ENCODE results near the gene AGPAT1. TPM values are rescaled to one million over a fixed set of nuclear protein-coding genes. Genes with fewer than 3 reads are reported as not detected.

The AGPAT1 gene
- total and polyA plus RNA-seq, 2 of the 8 experiments (the other 6 are each of a cell fraction or from before 2014, with no cell fraction given), result 96.0 to 222 TPM

- POLR2A ChIA-PET (ENCODE audit: partially characterized antibody), result interaction anchor here (0.8 to 6.8 kb wide), 11 partner anchors 10 to 55 kb away, joined by 3 to 49 read pairs (median 6); partner anchors contain the start of genes AGPAT1, ATF6B, PRRT1 and TNXB
- Histone ChIP-seq H3K79me1 (ENCODE audit: low read depth, low read length) (no peaks in the 10 kb centered on the region), H3K23ac (ENCODE audit: insufficient read length) (no peak within 1 kb of the TSS), H3K4me2 (ENCODE audit: insufficient read depth in 1 of 2, low read depth in 2 of 2, low read length in 2 of 2) (no peak within 1 kb of the TSS), H4K20me1 (replicated peaks in 1 of 2; ENCODE audit: control insufficient read depth in 1 of 2, insufficient read depth in 2 of 2, low read length in 2 of 2) (peaks cover 4 to 5% of the 10 kb centered on the region in 2 experiments), H2AK5ac (ENCODE audit: low read depth, low read length) (no peak within 1 kb of the TSS), H3K27ac (ENCODE audit: low read depth, low read length) (no peak within 1 kb of the TSS), H4K8ac (ENCODE audit: extremely low read depth, insufficient read depth, low read length) (no peak within 1 kb of the TSS), H3K14ac (ENCODE audit: insufficient read length) (no peak within 1 kb of the TSS), H2BK5ac (ENCODE audit: low read depth, low read length) (no peak within 1 kb of the TSS), H3K4ac (replicated peaks; ENCODE audit: insufficient read length, low read depth, low read length) (peak within 1 kb of the TSS; percentile 53), H3K36me3 (ENCODE audit: control insufficient read depth in 2 of 4, insufficient read depth in 4 of 4, low read length in 3 of 4) (peaks cover 2 to 21% (median 14%) of the 10 kb centered on the region in 4 experiments; a peak in 7 of 8 replicates), H4K5ac (ENCODE audit: insufficient read length, low read depth, low read length) (no peak within 1 kb of the TSS), H3K79me2 (ENCODE audit: control insufficient read depth in 1 of 2, insufficient read depth in 2 of 2, low read length in 2 of 2) (no peaks in the 10 kb centered on the region), H4K91ac (replicated peaks; ENCODE audit: insufficient read length, low read length) (no peak within 1 kb of the TSS), H2BK12ac (ENCODE audit: low read depth, low read length) (no peak within 1 kb of the TSS), H3K18ac (ENCODE audit: extremely low read depth, low read length) (no peak within 1 kb of the TSS), H2BK20ac (ENCODE audit: low read length) (no peak within 1 kb of the TSS), H3K4me3 (ENCODE audit: extremely low read depth in 1 of 4, insufficient read depth in 2 of 4, low read depth in 3 of 4, low read length in 4 of 4) (no peak within 1 kb of the TSS), H3K4me1 (replicated peaks in 1 of 4; ENCODE audit: control insufficient read depth in 3 of 4, insufficient read depth in 4 of 4, low read length in 3 of 4) (peaks cover 0 to 5% (median 2%) of the 10 kb centered on the region in 4 experiments; a peak in 3 of 7 replicates), H3K27me3 (replicated peaks in 1 of 4; ENCODE audit: control insufficient read depth in 3 of 4, extremely low read depth in 1 of 4, insufficient read depth in 3 of 4, low read length in 3 of 4) (no peaks in the 10 kb centered on the region), H2BK120ac (replicated peaks; ENCODE audit: low read depth, low read length) (no peak within 1 kb of the TSS), H2AFZ (ENCODE audit: low read length) (no peak within 1 kb of the TSS), H3K9me3 (ENCODE audit: insufficient read depth in 2 of 2, low read depth in 1 of 2, low read length in 1 of 2) (no peaks in the 10 kb centered on the region), H2BK15ac (ENCODE audit: low read length) (no peak within 1 kb of the TSS), H3K56ac (replicated peaks; ENCODE audit: insufficient read length, low read depth, low read length) (no peak within 1 kb of the TSS), H3K23me2 (ENCODE audit: low read depth, low read length) (no peaks in the 10 kb centered on the region), H3K9ac (replicated peaks in 1 of 4; ENCODE audit: extremely low read depth in 1 of 4, low read depth in 3 of 4, low read length in 3 of 4) (no peak within 1 kb of the TSS)
- FAIRE-seq (no peak), DNase-seq (ENCODE audit: low read depth in 1 of 2, low spot score in 2 of 2) (no peak)
- CTCF ChIA-PET (ENCODE audit: partially characterized antibody), result interaction anchor here (0.7 to 6.7 kb wide), 8 partner anchors 10 to 45 kb away, joined by 3 to 72 read pairs (median 3); partner anchors contain the start of gene PRRT1
- TF ChIP-seq E2F6 (IDR thresholded peaks at IDR 0.05), result no peak
- no peak for TF ChIP-seq KDM1A (IDR thresholded peaks at IDR 0.05; ENCODE audit: borderline replicate concordance, low read length)
- TF ChIP-seq JUN (IDR thresholded peaks at IDR 0.05; ENCODE audit: low read depth, low read length), result no peak
- no peak for TF ChIP-seq BRCA1 (IDR thresholded peaks at IDR 0.05; ENCODE audit: low read depth, low read length)
- no peak for TF ChIP-seq RNF2 (IDR thresholded peaks at IDR 0.05; ENCODE audit: borderline replicate concordance, low read depth, low read length, missing control alignments, poor library complexity, severe bottlenecking)
- no peak for TF ChIP-seq TAF1 (IDR thresholded peaks at IDR 0.05; ENCODE audit: low read depth, low read length)
- TF ChIP-seq BACH1 (IDR thresholded peaks at IDR 0.05; ENCODE audit: low read length), result no peak
- no peak for TF ChIP-seq EP300 (IDR thresholded peaks at IDR 0.05; ENCODE audit: borderline replicate concordance in 1 of 2, low read depth in 2 of 2, low read length in 2 of 2)
- no peak for TF ChIP-seq USF2 (IDR thresholded peaks at IDR 0.05; ENCODE audit: low read length)
- TF ChIP-seq GABPA (IDR thresholded peaks at IDR 0.05; ENCODE audit: borderline replicate concordance, insufficient read depth, low read length), result no peak
- no peak for TF ChIP-seq RAD21 (IDR thresholded peaks at IDR 0.05 in 1 of 2, conservative IDR thresholded peaks at IDR 0.05 in 1 of 2; ENCODE audit: low read depth in 2 of 2, low read length in 2 of 2)
- no peak for TF ChIP-seq MAFK (IDR thresholded peaks at IDR 0.05; ENCODE audit: low read depth, low read length)
These were observed 11.6 kb downstream of the AGPAT1 start, which contains the start of gene EGFL8 for GRCh38 chr6:32164295-32164694. TSS of gene EGFL8 (plus strand) at chr6:32164595. CDS start at chr6:32166166, 1,571 bp downstream.
